ENCODE results near the gene MCCC1. TPM values are rescaled to one million over a fixed set of nuclear protein-coding genes. Genes with fewer than 3 reads are reported as not detected.

The MCCC1 gene
- total RNA-seq, 4 donors from 2014 or later: 21.9 to 50.0 (median 34.2) TPM

GRCh38 chr3:183058351-183058750, 40.9 kb downstream of the MCCC1 start:
- intact Hi-C loops (cut with DNase I): no loop called here
- no peak for TF ChIP-seq CTCF (IDR thresholded peaks at IDR 0.05)
- TF ChIP-seq POLR2A (IDR thresholded peaks at IDR 0.05): no peak
- DNase-seq: no peak
- H3K36me3 ChIP-seq: peaks cover 0 to 73% (median 0%) of the 10 kb centered on the region in 3 donors
- H3K9me3 ChIP-seq: no peaks in the 10 kb centered on the region
- no peak overlapping the region for H3K27ac ChIP-seq
- H3K27me3 ChIP-seq: no peaks in the 10 kb centered on the region
- no peaks in the 10 kb centered on the region for H3K4me1 ChIP-seq
- no peak overlapping the region for H3K4me3 ChIP-seq
- 94 to 96% methylated on average over 2 of the region's 2 CpGs for WGBS, 2 donors

GRCh38 chr3:183050706-183051105, 48.6 kb downstream of the MCCC1 start:
- TF ChIP-seq POLR2A (IDR thresholded peaks at IDR 0.05) (no peak), CTCF (IDR thresholded peaks at IDR 0.05) (no peak)
- no peak for DNase-seq
- Histone ChIP-seq H3K4me1 (no peaks in the 10 kb centered on the region), H3K27ac (no peak overlapping the region), H3K4me3 (no peak overlapping the region), H3K9me3 (peaks cover 0 to 12% (median 7%) of the 10 kb centered on the region in 3 donors), H3K36me3 (peaks cover 6 to 100% (median 6%) of the 10 kb centered on the region in 3 donors), H3K27me3 (no peaks in the 10 kb centered on the region)
- intact Hi-C loops (cut with DNase I): no loop called here

- 77 to 94% methylated on average over 2 of the region's 2 CpGs for WGBS, 2 donors
- no peak overlapping the region for H3K27ac ChIP-seq
- H3K4me1 ChIP-seq: no peaks in the 10 kb centered on the region
- H3K9me3 ChIP-seq: peaks cover 0 to 12% (median 7%) of the 10 kb centered on the region in 3 donors
- DNase-seq: no peak
- no peak overlapping the region for H3K4me3 ChIP-seq
- no peak for TF ChIP-seq CTCF (IDR thresholded peaks at IDR 0.05)
- no peak for TF ChIP-seq POLR2A (IDR thresholded peaks at IDR 0.05)
- no peaks in the 10 kb centered on the region for H3K27me3 ChIP-seq
- H3K36me3 ChIP-seq: peaks cover 6 to 100% (median 6%) of the 10 kb centered on the region in 3 donors
- intact Hi-C loops (cut with DNase I): no loop called here
Measured at GRCh38 chr3:183046883-183047282, 52.4 kb downstream of the MCCC1 start.

GRCh38 chr3:183044547-183045229, 54.6 kb downstream of the MCCC1 start:
- Histone ChIP-seq H3K27me3 (no peaks in the 10 kb centered on the region), H3K4me3 (no peak overlapping the region), H3K27ac (no peak overlapping the region), H3K4me1 (no peaks in the 10 kb centered on the region), H3K36me3 (peaks cover 0 to 100% (median 1%) of the 10 kb centered on the region in 3 donors), H3K9me3 (no peaks in the 10 kb centered on the region)
- TF ChIP-seq CTCF (IDR thresholded peaks at IDR 0.05) (no peak), POLR2A (IDR thresholded peaks at IDR 0.05) (no peak)
- intact Hi-C loops (cut with DNase I): no loop called here
- DNase-seq: no peak
- 74 to 85% methylated on average over 10 to 11 of the region's 11 CpGs for WGBS, 2 donors

- Histone ChIP-seq H3K9me3 (no peaks in the 10 kb centered on the region), H3K27me3 (no peaks in the 10 kb centered on the region), H3K4me1 (no peaks in the 10 kb centered on the region), H3K4me3 (no peak overlapping the region), H3K27ac (no peak overlapping the region), H3K36me3 (peaks cover 0 to 100% (median 5%) of the 10 kb centered on the region in 3 donors)
- intact Hi-C loops (cut with DNase I): no loop called here
- DNase-seq: no peak
- 88 to 89% methylated on average over 12 of the region's 12 CpGs for WGBS, 2 donors
- TF ChIP-seq CTCF (IDR thresholded peaks at IDR 0.05) (no peak), POLR2A (IDR thresholded peaks at IDR 0.05) (no peak)
Measured at GRCh38 chr3:183038757-183039156, 60.5 kb downstream of the MCCC1 start.

Measured in esophagus squamous epithelium (tissue), 5 donors.